ENCODE measurements around the gene MYRIP. TPM values are rescaled to one million over a fixed set of nuclear protein-coding genes. Genes with fewer than 3 reads are reported as not detected.

MYRIP gene
- total RNA-seq, 1 donor = not detected

- no peak for DNase-seq (ENCODE audit: low read depth)
- H3K4me3 ChIP-seq (ENCODE audit: low read depth, low read length) = no peak overlapping the region
- no peak for TF ChIP-seq CTCF (IDR thresholded peaks at IDR 0.05; ENCODE audit: insufficient read depth, low read depth, low read length)
Observed at GRCh38 chr3:40096661-40097111, 287.3 kb downstream of the MYRIP start.

- H3K4me3 ChIP-seq (ENCODE audit: low read depth, low read length) = no peak overlapping the region
- DNase-seq (ENCODE audit: low read depth) = no peak
- no peak for TF ChIP-seq CTCF (IDR thresholded peaks at IDR 0.05; ENCODE audit: insufficient read depth, low read depth, low read length)
Observed at GRCh38 chr3:40097131-40098117, 288.0 kb downstream of the MYRIP start.

- no peak for TF ChIP-seq CTCF (IDR thresholded peaks at IDR 0.05; ENCODE audit: insufficient read depth, low read depth, low read length)
- no peak overlapping the region for H3K4me3 ChIP-seq (ENCODE audit: low read depth, low read length)
- no peak for DNase-seq (ENCODE audit: low read depth)
Observed at GRCh38 chr3:40098261-40098759, 288.9 kb downstream of the MYRIP start.

GRCh38 chr3:40099871-40100270 lies 290.5 kb downstream of the MYRIP start:
- TF ChIP-seq CTCF (IDR thresholded peaks at IDR 0.05; ENCODE audit: insufficient read depth, low read depth, low read length) = no peak
- no peak overlapping the region for H3K4me3 ChIP-seq (ENCODE audit: low read depth, low read length)
- DNase-seq (ENCODE audit: low read depth) = no peak

GRCh38 chr3:40102182-40102581 lies 292.8 kb downstream of the MYRIP start:
- no peak overlapping the region for H3K4me3 ChIP-seq (ENCODE audit: low read depth, low read length)
- no peak for DNase-seq (ENCODE audit: low read depth)
- no peak for TF ChIP-seq CTCF (IDR thresholded peaks at IDR 0.05; ENCODE audit: insufficient read depth, low read depth, low read length)

GRCh38 chr3:40103829-40104228 lies 294.4 kb downstream of the MYRIP start:
- DNase-seq (ENCODE audit: low read depth) = no peak
- TF ChIP-seq CTCF (IDR thresholded peaks at IDR 0.05; ENCODE audit: insufficient read depth, low read depth, low read length) = no peak
- H3K4me3 ChIP-seq (ENCODE audit: low read depth, low read length) = no peak overlapping the region

Data from fibroblast of villous mesenchyme (primary cell).